Activated naive CD4-positive, alpha-beta T cell treated with Interleukin-2 at 50 U/mL for 16 hours (primary cell): ENCODE measurements around the gene TENM4.
"Not testable (repeated sequence)": the region's sequence is repeated elsewhere in the genome, so short reads cannot be mapped to it uniquely, and the experiment has no call there.

ENCODE experiments used
- DNase-seq: peaks from one replicate; pipeline ENCODE4 v3.0.0-alpha.2; 2020

TENM4 gene

DNA sequence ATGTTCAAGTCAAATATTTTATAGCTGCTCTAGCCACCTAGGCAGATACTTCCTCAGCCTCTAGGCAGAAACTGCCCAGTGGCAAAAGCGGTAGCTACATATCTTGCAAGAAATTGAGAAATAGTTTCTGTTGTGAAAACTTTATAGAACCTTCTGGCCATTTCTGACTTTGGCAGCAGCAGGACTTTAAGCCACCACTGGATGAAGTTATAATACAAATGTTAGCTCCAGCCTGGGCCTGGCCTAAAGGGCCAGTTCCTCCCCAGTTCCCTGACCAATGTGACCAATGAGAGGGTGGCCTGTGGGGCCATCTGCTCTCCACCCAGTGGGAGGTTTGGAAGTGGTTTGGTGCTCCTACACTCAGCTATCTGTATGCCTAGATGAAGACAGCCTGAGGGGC is 612.2 kb downstream of the TENM4 start:
- DNase-seq, result no peak

DNA sequence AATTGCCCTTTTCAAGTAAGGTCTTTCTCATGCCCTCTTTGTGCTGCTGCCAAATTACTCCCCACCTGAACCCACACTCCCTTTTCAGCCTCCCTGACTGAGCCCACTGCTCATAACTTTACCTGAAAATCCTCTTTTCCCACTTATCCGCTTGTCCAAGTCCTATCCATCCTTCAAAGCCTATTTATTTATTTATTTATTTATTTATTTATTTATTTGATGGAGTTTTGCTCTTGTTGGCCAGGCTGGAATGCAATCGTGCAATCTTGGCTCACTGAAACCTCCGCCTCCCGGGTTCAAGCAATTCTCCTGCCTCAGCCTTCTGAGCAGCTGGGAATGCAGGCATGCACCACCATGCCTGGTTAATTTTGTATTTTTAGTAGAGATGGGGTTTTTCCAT is 613.5 kb downstream of the TENM4 start:
- not testable (repeated sequence) for DNase-seq

DNA sequence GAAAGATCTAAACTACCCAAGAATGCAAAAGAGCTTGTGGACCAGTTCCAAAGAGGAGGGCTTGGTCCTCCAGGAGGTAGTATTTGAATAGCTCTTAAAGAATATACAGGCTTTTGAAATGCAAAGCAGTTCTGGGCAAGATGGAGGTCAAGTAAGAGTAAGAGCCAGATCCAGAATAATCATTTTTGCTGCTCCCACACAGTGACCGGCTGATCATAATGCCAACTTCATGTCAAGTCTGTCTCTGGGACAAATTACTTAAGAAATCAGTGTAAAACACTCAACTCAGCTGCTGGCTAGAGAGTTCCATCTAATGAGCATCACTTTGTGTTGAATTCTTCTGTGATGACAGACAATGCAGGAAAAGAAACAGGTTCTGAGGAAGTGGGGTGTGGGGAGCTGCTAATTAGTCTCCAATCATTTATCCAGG is 615.2 kb downstream of the TENM4 start:
- no peak for DNase-seq

- no peak for DNase-seq
These were observed 617.2 kb downstream of the TENM4 start for GRCh38 chr11:78823588-78823987.

- DNase-seq, result no peak
These were observed 617.9 kb downstream of the TENM4 start for GRCh38 chr11:78822931-78823423.

DNA sequence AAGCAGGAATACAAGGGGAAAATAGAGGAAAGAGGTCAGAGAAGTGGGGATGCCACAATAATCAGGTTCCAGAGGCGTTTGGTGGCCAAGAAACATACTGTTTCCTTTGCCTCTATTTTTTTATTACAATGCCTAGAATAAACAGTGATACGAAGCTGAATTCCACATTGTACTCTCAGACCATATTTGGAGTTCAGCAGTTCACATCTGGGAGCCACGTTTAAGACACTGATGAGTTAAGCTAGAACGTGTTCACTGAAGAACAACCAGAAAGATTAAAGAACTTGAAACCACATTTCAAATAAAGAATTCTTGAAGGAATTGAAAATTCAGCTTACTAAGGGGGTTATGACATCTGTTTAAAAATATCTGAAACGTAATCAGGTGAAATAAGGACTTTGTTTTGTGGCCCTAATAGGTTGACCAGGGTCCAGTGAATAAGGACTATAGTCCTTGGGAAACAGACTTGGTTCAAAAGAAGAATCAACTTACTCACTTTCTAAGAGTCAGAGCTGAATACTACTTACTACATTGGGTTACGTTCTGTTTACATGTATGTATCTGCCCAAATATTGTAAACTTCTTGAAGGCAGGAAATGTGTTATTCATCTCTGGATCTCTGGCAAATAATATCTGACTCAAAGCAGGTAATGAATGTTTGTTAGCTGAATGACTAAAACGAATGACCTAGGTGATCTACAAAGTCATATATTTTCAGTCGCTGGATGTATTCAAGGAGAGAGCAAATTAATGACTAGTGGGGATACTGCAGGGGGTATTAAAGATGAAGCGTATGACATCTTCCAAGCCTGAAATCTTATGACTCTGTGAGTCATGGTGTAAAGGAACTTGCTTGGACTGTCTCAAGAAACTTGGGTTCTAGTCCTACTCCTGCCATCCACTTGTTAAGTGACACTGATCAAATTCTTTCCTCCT is 619.2 kb downstream of the TENM4 start:
- DNase-seq, result no peak

- DNase-seq, result no peak
These were observed 620.1 kb downstream of the TENM4 start for GRCh38 chr11:78820741-78821140.

DNA sequence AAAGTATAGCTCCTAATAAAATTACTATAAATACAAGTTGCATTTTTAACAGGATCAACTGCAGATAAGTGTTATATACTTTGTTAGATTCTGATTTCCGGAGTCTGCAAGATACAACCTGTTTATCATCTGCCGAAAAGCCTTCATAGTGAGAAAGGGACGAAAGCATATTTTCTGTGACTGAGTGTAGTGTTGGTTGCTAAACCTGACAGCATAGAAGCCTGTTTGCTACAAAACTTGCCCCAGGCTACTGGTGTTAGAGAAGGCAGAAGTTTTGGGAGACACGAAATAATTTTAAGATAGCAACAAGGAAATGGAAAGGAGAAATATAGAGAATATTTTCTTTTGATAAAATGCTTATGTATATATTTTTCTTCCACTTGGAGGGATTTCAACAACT is 622.6 kb downstream of the TENM4 start:
- DNase-seq, result no peak

DNA sequence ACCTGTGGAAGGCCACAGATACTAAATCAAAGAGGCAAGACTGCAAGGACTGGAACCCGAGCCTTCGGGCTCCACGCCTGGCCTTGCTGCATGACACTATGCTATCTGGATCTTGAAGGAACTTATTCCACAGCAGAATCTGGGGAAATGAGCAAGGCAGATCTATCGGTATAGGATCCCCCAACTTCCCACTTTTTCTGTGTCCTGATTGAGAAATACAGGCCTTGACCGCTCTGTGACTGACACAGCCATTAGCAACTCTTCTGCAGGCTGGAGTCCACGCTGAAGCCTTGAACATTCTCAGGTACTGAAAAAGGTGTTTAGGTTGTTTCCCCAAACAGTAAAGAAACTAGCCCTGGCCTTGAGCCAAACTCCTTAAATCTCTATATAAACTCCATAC is 625.0 kb downstream of the TENM4 start:
- DNase-seq, result no peak

- no peak for DNase-seq
These were observed 628.1 kb downstream of the TENM4 start for GRCh38 chr11:78812513-78813293.

DNA sequence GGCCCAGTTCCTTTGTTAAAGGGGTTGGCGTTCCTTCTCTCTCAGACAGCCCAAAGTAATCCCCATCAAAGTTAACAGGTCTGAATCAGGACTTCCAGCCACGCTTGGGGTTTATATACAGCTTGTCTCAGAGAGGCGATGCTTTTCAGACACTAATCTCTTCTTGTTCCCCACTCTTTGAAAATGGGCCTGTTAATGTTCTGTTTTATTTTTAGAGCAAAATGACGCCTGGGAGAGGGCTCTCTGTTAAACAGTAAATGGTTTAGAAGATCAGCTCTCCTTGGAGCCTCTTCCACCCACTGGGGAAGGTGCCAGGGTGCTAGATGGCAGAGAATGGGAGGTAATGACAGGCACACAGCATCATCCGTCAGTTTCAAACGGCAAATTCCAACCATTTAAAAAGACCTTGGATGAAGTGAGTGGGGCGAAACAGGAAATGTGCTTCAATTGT is 630.2 kb downstream of the TENM4 start:
- DNase-seq, result no peak

DNA sequence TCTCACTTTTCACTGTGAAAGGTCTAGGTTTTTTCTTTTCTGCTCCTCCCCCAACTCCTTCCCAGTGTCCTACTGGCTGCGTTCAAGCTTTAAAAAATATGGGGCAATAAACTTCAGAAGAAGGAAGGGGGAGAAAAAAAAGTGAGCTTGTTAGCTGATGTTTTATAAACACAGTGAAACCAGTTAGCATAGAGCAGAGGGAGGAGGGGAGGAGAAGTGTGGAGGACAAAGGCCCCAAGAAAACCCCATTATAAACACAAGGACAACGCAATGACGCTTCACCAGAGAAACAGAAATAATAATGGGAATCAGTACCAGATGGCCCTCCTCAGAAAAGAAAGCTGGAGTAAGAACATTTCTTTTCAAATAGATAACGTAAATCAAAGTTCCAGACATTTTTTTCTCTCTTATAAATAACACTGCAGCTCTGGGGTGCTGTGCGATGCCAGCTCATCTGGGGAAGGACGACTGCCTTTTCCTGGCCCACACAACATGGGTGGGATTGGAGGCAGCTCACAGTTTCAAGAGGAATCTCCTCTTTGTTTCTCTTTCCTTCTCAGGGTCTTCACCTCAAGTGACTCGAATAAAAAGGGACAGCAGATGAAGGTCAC is 630.8 kb downstream of the TENM4 start:
- DNase-seq, result no peak

- no peak for DNase-seq
These were observed 631.9 kb downstream of the TENM4 start for GRCh38 chr11:78808923-78809322.

- DNase-seq, result no peak
These were observed 633.5 kb downstream of the TENM4 start for GRCh38 chr11:78807351-78807750.

- no peak for DNase-seq
These were observed 634.4 kb downstream of the TENM4 start for GRCh38 chr11:78806214-78807004.

DNA sequence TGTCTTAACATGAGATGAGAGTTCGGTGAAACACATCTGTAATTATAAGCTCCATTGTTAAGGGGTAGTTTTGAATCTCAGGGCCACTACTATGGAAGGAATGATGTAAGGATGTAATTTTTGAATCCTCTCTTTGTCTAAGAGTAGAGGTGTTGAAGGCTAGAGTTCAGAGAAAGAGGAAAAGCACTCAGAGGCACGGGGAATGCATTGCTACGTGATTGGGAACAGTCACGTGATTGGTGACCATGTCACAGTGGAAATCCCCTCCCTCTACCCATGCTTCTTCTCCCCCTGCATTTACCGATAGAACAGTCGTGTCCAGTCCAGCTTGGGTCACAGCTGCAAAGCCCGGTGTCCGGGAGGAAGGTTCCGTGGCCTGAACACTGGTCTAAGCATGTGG is 635.8 kb downstream of the TENM4 start:
- no peak for DNase-seq

- DNase-seq, result no peak
These were observed 636.8 kb downstream of the TENM4 start for GRCh38 chr11:78803995-78804394.

GRCh38 chr11:78802058-78802761 is 638.6 kb downstream of the TENM4 start:
- DNase-seq, result no peak

DNA sequence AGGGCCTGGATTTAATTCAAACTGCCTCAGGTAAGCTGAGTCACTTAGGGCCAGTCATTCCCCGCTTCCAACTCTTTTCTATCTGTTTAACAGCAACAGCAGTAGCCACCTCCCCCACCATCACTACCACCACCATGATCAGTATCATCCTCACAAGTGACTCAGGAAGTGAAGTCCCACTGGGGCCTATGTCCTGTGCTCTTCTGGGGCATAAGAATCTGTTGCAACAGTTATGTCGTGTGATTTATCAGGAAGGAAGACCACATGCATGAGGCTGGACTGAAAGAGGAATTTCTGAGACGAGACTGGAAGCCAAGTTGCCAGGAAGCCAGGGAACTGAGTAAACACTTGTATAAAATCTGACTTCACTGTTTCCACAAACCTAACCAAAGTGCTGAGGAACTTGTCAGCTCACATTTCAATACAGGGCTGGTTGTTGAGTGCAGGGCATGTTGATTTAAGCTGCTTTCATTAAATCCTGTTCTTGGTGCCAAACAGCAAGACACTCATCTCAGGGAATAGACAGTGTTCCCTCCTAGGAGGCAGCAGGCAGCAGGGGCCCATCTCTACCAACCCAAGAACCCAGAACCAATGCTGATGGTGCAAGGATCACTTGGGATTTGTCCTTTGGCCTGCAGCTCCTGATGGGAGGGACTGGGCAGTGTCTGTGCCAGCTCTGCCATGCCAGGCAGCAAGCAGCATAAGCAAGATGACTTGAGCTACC is 639.5 kb downstream of the TENM4 start:
- no peak for DNase-seq

DNA sequence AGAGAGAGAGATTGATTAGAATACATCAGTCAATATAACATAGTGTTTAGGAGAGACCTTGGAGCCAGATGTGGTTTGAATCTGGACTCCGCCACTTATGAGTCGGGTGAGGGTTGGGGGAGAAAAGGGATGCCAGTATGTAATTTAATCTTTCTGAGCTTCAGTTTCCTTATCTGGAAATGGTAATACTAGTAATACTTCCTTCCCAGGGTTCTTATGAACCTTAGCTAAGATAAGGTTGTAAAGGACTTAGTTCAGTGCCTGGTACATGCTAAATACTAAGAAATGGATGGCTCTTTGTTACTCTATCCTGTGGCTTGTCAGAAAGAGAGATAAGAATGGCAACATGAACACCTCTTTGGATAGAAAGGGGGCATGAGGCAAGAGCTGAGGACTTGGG is 640.1 kb downstream of the TENM4 start:
- no peak for DNase-seq

DNA sequence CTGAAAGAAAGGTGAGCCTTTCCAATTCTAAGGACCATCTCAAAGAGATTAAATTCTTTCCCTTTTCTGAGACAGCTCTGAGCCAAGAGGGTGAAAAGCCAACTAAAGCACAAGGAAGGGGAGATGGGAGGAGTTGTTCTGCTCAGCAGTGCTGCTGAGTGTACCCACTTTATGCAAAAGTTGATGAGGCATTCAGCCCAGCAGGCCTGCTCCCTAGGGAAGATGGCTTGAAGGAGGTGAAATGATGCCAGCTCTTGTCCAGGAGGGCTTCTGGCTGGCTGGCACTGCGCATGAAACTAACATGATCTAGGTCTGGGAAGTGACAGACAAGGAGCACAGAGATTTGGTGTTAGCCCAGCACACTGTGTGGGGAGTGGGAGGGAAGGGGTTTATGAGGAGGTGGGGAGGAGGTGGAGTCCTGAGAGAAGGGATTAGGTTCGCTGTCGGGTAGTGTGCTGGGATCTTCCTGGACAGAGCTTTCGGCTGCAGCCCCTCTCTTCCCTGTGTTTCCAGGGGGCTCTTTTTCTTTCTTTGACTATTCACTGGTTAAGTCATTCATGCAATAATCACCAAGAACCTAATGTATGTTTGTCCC is 640.6 kb downstream of the TENM4 start:
- DNase-seq, result no peak
